ENCODE data around the gene TBC1D9. TPM values are rescaled to one million over a fixed set of nuclear protein-coding genes. Genes with fewer than 3 reads are reported as not detected.

The TBC1D9 gene
- total RNA-seq, 1 donor from 2014 or later: 34.6 TPM

DNA sequence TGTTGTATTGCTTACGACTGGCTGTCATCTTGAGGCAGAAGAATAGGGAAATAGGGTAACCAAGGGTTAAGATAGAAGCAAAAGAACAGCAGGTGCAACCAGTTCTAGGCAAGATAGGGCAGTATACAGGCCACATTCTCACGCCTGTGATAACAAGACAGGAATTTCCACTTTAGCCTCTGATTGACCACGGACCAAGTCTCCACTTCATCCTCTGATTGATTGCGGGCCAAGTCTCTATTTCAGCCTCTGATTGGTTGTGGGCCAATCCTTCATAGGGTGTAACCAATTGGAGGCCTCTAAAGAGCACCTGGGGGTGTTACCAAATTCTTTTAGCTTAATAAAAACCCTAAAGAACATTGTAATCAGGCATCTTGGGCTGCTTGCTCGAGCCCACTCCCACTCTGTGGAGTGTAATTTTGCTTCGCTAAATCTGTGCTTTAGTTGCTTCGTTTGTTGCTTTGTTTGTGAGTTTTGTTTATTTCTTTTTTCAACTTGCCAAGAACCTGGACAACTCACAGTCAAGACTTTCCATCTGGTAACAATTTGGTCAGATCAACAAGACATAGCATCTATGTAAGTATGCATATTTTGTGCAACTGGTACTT lies 8.7 kb upstream of the TBC1D9 start:
- no peak overlapping the region for H3K4me3 ChIP-seq (ENCODE audit: low read depth, low read length)
- no peaks in the 10 kb centered on the region for H3K27me3 ChIP-seq (ENCODE audit: control insufficient read depth, insufficient read depth, low read length)
- no peak for TF ChIP-seq CTCF (IDR thresholded peaks at IDR 0.05; ENCODE audit: insufficient read depth, low read length, poor library complexity, severe bottlenecking)
- no peaks in the 10 kb centered on the region for H3K36me3 ChIP-seq (ENCODE audit: control insufficient read depth, insufficient read depth, low read length)
- no peak for DNase-seq (ENCODE audit: low read depth)

GRCh38 chr4:140762202-140762601 lies 6.0 kb upstream of the TBC1D9 start:
- DNase-seq (ENCODE audit: low read depth): no peak
- H3K4me3 ChIP-seq (ENCODE audit: low read depth, low read length): no peak overlapping the region
- no peak for TF ChIP-seq CTCF (IDR thresholded peaks at IDR 0.05; ENCODE audit: insufficient read depth, low read length, poor library complexity, severe bottlenecking)
- no peaks in the 10 kb centered on the region for H3K27me3 ChIP-seq (ENCODE audit: control insufficient read depth, insufficient read depth, low read length)
- H3K36me3 ChIP-seq (ENCODE audit: control insufficient read depth, insufficient read depth, low read length): no peaks in the 10 kb centered on the region

GRCh38 chr4:140757232-140757630 lies 1.0 kb upstream of the TBC1D9 start:
- DNase-seq (ENCODE audit: low read depth): no peak
- Histone ChIP-seq H3K4me3 (ENCODE audit: low read depth, low read length) (peak overlapping the region; percentile 96), H3K36me3 (ENCODE audit: control insufficient read depth, insufficient read depth, low read length) (no peaks in the 10 kb centered on the region), H3K27me3 (ENCODE audit: control insufficient read depth, insufficient read depth, low read length) (no peaks in the 10 kb centered on the region)
- TF ChIP-seq CTCF (IDR thresholded peaks at IDR 0.05; ENCODE audit: insufficient read depth, low read length, poor library complexity, severe bottlenecking): no peak

- H3K27me3 ChIP-seq (ENCODE audit: control insufficient read depth, insufficient read depth, low read length): no peaks in the 10 kb centered on the region
- no peak for TF ChIP-seq CTCF (IDR thresholded peaks at IDR 0.05; ENCODE audit: insufficient read depth, low read length, poor library complexity, severe bottlenecking)
- H3K4me3 ChIP-seq (ENCODE audit: low read depth, low read length): peak overlapping the region; percentile 96
- no peak for DNase-seq (ENCODE audit: low read depth)
- H3K36me3 ChIP-seq (ENCODE audit: control insufficient read depth, insufficient read depth, low read length): no peaks in the 10 kb centered on the region
These were observed 339 bp downstream of the TBC1D9 start for GRCh38 chr4:140755774-140756318.

GRCh38 chr4:140754918-140755773 lies 1.0 kb downstream of the TBC1D9 start:
- no peak for DNase-seq (ENCODE audit: low read depth)
- H3K4me3 ChIP-seq (ENCODE audit: low read depth, low read length): peak overlapping the region; percentile 96
- no peak for TF ChIP-seq CTCF (IDR thresholded peaks at IDR 0.05; ENCODE audit: insufficient read depth, low read length, poor library complexity, severe bottlenecking)
- H3K36me3 ChIP-seq (ENCODE audit: control insufficient read depth, insufficient read depth, low read length): no peaks in the 10 kb centered on the region
- no peaks in the 10 kb centered on the region for H3K27me3 ChIP-seq (ENCODE audit: control insufficient read depth, insufficient read depth, low read length)

All from kidney epithelial cell (primary cell).